ENCODE data around the gene CERK.

Gene CERK

GRCh38 chr22:46677323-46678002 is 60.6 kb downstream of the CERK start:
- DNase-seq (ENCODE audit: low read depth) = no peak

GRCh38 chr22:46676881-46677280 is 61.2 kb downstream of the CERK start:
- DNase-seq (ENCODE audit: low read depth) = no peak

GRCh38 chr22:46676479-46676878 is 61.6 kb downstream of the CERK start:
- DNase-seq (ENCODE audit: low read depth) = no peak

GRCh38 chr22:46675938-46676337 is 62.1 kb downstream of the CERK start:
- DNase-seq (ENCODE audit: low read depth) = no peak

- no peak for DNase-seq (ENCODE audit: low read depth)
Observed at GRCh38 chr22:46675479-46675878, 62.6 kb downstream of the CERK start.

GRCh38 chr22:46674906-46675305 is 63.1 kb downstream of the CERK start:
- no peak for DNase-seq (ENCODE audit: low read depth)

GRCh38 chr22:46674367-46674781 is 63.7 kb downstream of the CERK start:
- DNase-seq (ENCODE audit: low read depth) = peak; percentile 75

GRCh38 chr22:46673662-46674236 is 64.3 kb downstream of the CERK start:
- DNase-seq (ENCODE audit: low read depth) = no peak

GRCh38 chr22:46673205-46673604 is 64.8 kb downstream of the CERK start:
- DNase-seq (ENCODE audit: low read depth) = no peak

GRCh38 chr22:46672731-46673130 is 65.3 kb downstream of the CERK start:
- no peak for DNase-seq (ENCODE audit: low read depth)

GRCh38 chr22:46671824-46672432 is 66.1 kb downstream of the CERK start:
- no peak for DNase-seq (ENCODE audit: low read depth)

GRCh38 chr22:46669201-46669600 is 68.9 kb downstream of the CERK start:
- no peak for DNase-seq (ENCODE audit: low read depth)

GRCh38 chr22:46668116-46668515 is 69.9 kb downstream of the CERK start:
- DNase-seq (ENCODE audit: low read depth) = no peak

- no peak for DNase-seq (ENCODE audit: low read depth)
Observed at GRCh38 chr22:46667245-46667623, 70.8 kb downstream of the CERK start.

GRCh38 chr22:46666577-46667244 is 71.3 kb downstream of the CERK start:
- DNase-seq (ENCODE audit: low read depth) = no peak

- DNase-seq (ENCODE audit: low read depth) = no peak
Observed at GRCh38 chr22:46665751-46666280, 72.2 kb downstream of the CERK start.

- no peak for DNase-seq (ENCODE audit: low read depth)
Observed at GRCh38 chr22:46665151-46665695, 72.8 kb downstream of the CERK start.

GRCh38 chr22:46664301-46664855 is 73.7 kb downstream of the CERK start:
- no peak for DNase-seq (ENCODE audit: low read depth)

- no peak for DNase-seq (ENCODE audit: low read depth)
Observed at GRCh38 chr22:46663436-46664100, 74.5 kb downstream of the CERK start.

GRCh38 chr22:46663001-46663400 is 75.1 kb downstream of the CERK start:
- DNase-seq (ENCODE audit: low read depth) = no peak

GRCh38 chr22:46662226-46662625 is 75.8 kb downstream of the CERK start:
- no peak for DNase-seq (ENCODE audit: low read depth)
